Frontal cortex (tissue), 4 donors: Measurements from ENCODE around the gene KANSL1. TPM values are rescaled to one million over a fixed set of nuclear protein-coding genes. Genes with fewer than 3 reads are reported as not detected.
A peak's percentile ranks its signal among the peaks of the same experiment; 100 is the strongest.

ENCODE experiments used
- DNase-seq, 2 donors: peaks; one replicate each; pipeline ENCODE4 v3.0.0; 2012; ENCODE audit warnings: low spot score in 2 of 2
- FAIRE-seq: peaks from 2 replicates; lab custom pipeline; 2012; peaks lifted over from hg19 to GRCh38; lab: Jason Lieb, UNC
- total RNA-seq: library from RNA; depleted of rRNA; stranded (reverse); fragments of >200 nt; gene quantifications from one replicate; pipeline ENCODE4 v1.2.3, GENCODE V29; 2014
- donor health status: control.
- donor health status: control.
- donor health status: control.

KANSL1 gene
- total RNA-seq, 1 donor from 2014 or later, result 113 TPM

GRCh38 chr17:46049656-46050055 is 143.6 kb downstream of the KANSL1 start:
- FAIRE-seq (no peak), DNase-seq (no peak)

GRCh38 chr17:46047856-46048255 is 145.4 kb downstream of the KANSL1 start:
- DNase-seq (no peak), FAIRE-seq (no peak)

GRCh38 chr17:46047398-46047797 is 145.8 kb downstream of the KANSL1 start:
- FAIRE-seq (no peak), DNase-seq (no peak)

DNA sequence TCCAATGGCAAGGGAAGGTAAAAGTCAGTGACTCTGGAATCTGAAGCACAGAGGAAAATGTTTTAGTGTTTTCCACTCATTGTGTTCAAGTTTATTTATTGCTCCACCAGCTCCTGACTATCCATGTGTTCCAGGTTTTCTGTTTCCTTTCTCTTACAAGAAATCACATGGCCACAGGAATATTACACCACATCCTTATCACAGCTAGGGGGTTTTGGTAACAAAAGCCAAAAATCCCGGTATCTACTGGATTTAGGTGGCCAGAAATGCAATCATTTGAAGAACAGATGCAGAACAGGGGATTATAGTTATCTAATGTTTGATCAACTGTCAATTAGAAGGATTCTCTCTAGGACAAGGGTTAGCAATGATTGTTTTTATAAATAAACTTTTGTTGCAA is 146.3 kb downstream of the KANSL1 start:
- FAIRE-seq (no peak), DNase-seq (no peak)

GRCh38 chr17:46045639-46046038 is 147.6 kb downstream of the KANSL1 start:
- no peak for DNase-seq
- FAIRE-seq, result no peak

DNA sequence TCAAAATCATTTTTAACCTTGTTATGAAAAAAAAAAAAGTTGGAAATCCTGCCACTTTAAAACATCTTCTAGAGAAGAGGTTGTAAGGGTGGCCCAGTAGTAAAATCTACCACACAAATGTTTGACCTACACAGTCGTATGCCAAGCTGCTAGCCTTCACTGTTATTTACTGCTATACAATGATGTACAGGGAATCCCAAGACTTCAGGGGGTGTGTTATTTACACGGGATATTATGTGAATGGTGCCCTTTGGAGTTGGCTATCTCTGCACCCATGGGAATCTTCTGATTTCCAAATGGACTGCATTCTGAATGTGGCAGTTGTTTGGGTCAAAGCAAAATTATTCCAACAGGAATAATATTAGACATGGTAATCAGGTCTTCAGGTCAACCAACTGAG is 148.2 kb downstream of the KANSL1 start:
- no peak for FAIRE-seq
- DNase-seq, result no peak

- FAIRE-seq, result peak; percentile 19
- DNase-seq, result peak in 1 of 2 donors; percentile 58
These were observed 148.8 kb downstream of the KANSL1 start for GRCh38 chr17:46044286-46044928.

- no peak for DNase-seq
- FAIRE-seq, result no peak
These were observed 149.6 kb downstream of the KANSL1 start for GRCh38 chr17:46043606-46044005.

GRCh38 chr17:46042925-46043324 is 150.3 kb downstream of the KANSL1 start:
- no peak for FAIRE-seq
- no peak for DNase-seq

DNA sequence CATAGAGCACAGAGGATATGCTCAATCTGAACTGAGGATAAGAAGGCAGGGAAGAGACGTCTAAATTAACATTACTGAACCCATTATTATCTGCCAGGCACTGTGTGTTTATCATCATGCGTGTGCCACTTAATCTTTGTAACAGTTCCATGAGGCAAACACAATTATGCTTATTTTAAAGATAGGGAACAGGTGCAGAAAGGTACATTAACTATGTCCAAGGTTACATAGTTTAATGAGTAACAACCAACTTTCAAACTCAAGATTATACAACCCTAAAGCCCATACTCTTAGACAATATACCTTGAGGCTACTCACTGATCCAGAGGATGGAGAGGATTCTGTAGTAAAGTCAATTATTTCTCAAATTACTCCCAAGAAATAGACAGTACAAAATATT is 151.0 kb downstream of the KANSL1 start:
- FAIRE-seq, result no peak

GRCh38 chr17:46039592-46040186 is 153.5 kb downstream of the KANSL1 start:
- FAIRE-seq (no peak), DNase-seq (no peak)

More for the DNA sequence above, 151.0 kb downstream of the KANSL1 start:
- DNase-seq, result no peak

GRCh38 chr17:46038937-46039336 is 154.3 kb downstream of the KANSL1 start:
- no peak for FAIRE-seq
- no peak for DNase-seq

- FAIRE-seq (no peak), DNase-seq (no peak)
These were observed 154.8 kb downstream of the KANSL1 start for GRCh38 chr17:46038414-46038813.

GRCh38 chr17:46037722-46038255 is 155.4 kb downstream of the KANSL1 start:
- no peak for DNase-seq
- FAIRE-seq, result no peak

DNA sequence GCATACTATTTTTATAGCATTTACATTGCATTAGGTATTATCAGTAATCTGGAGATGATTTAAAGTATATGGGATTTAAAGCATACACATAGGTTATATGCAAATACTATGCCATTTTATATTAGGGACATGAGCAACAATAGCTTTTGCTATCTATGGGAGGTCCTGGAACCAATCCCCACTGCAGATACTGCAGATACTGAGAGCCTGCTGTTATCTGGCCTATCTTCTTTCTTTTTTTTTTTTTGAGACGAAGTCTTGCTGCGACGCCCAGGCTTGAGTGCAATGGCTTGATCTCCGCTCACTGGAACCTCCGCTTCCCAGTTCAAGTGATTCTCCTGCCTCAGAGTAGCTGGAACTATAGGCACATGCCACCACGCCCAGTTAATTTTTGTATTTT is 156.7 kb downstream of the KANSL1 start:
- DNase-seq, result no peak
- no peak for FAIRE-seq

GRCh38 chr17:46035112-46035818 is 158.0 kb downstream of the KANSL1 start:
- FAIRE-seq (no peak), DNase-seq (no peak)

- DNase-seq (no peak), FAIRE-seq (no peak)
These were observed 159.8 kb downstream of the KANSL1 start for GRCh38 chr17:46033392-46033791.

- FAIRE-seq (no peak), DNase-seq (no peak)
These were observed 160.3 kb downstream of the KANSL1 start for GRCh38 chr17:46032909-46033308.

DNA sequence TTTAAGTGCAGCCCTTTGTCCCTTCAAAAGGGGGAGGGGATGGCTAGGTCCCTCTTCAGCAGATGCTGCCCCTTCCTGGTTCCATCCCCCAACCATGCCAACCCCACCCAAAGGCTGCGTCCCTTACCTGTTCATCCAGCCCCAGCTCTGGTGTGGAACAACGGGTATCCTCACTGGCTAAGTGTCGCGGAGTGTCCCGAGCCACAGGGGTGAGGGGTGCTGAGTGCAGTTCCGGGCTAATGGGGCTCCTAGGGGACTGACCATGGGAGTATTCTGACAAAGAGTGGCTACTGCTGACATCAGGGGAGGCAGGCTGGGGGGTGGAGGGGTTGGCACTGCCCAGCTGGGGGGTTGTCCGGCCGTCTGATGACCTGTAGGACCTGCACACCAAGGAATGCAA is 161.3 kb downstream of the KANSL1 start:
- FAIRE-seq (no peak), DNase-seq (no peak)

- no peak for FAIRE-seq
- DNase-seq, result no peak
These were observed 161.8 kb downstream of the KANSL1 start for GRCh38 chr17:46031440-46031839.

GRCh38 chr17:46030752-46031151 is 162.5 kb downstream of the KANSL1 start:
- DNase-seq (no peak), FAIRE-seq (no peak)
